Lower leg skin (tissue), 3 donors: Measurements from ENCODE around the gene IL11.

Source experiments
- CTCF ChIP-seq, 3 donors: fragments of 450-650 bp; IDR thresholded peaks; one replicate each; pipeline ENCODE4 v1.5.1; 2016; ENCODE audit warnings: antibody characterized with exemption in 3 of 3, mild to moderate bottlenecking in 3 of 3, moderate library complexity in 2 of 3
- POLR2A ChIP-seq, 2 donors: fragments of 450-650 bp; IDR thresholded peaks; one replicate each; pipeline ENCODE4 v1.6.1; 2016 to 2017; ENCODE audit warnings: antibody characterized with exemption in 2 of 2, mild to moderate bottlenecking in 1 of 2, moderate library complexity in 1 of 2

- TF ChIP-seq POLR2A (IDR thresholded peaks at IDR 0.05) (no peak), CTCF (IDR thresholded peaks at IDR 0.05) (no peak)
These were observed 17.7 kb upstream of the IL11 start for GRCh38 chr19:55387736-55388497.
